Liver (tissue), 3 donors: ENCODE data around the gene CDC42EP3.

ENCODE experiments used
- ATF3 ChIP-seq: IDR thresholded peaks from 2 replicates; pipeline ENCODE4 v1.6.1; 2016; ENCODE audit warnings: antibody characterized with exemption
- CTCF ChIP-seq: fragments of 150-350 bp; IDR thresholded peaks from 2 replicates; pipeline ENCODE4 v1.5.1; 2017; ENCODE audit warnings: improper control_type of control experiment, low read depth, low read length; ENCODE audit not compliant: missing input control
- EGR1 ChIP-seq, 2 donors: IDR thresholded peaks; 2 replicates each; pipeline ENCODE4 v1.6.1; 2016 to 2018; ENCODE audit warnings: antibody characterized with exemption in 2 of 2, low read depth in 2 of 2
- FOXA1 ChIP-seq: IDR thresholded peaks from 2 replicates; pipeline ENCODE4 v1.6.1; 2016; ENCODE audit warnings: antibody characterized with exemption
- GABPA ChIP-seq, 2 donors: IDR thresholded peaks in 1 of 2; conservative IDR thresholded peaks in 1 of 2; 2 replicates each; pipeline ENCODE4 v1.6.1; 2016; ENCODE audit warnings: antibody characterized with exemption in 2 of 2, mild to moderate bottlenecking in 1 of 2, moderate library complexity in 1 of 2
- JUND ChIP-seq, 2 donors: IDR thresholded peaks; 2 replicates each; pipeline ENCODE4 v1.6.1; 2016; ENCODE audit warnings: antibody characterized with exemption in 2 of 2
- MAX ChIP-seq: IDR thresholded peaks from 2 replicates; pipeline ENCODE4 v1.6.1; 2016; ENCODE audit warnings: antibody characterized with exemption
- NR2F2 ChIP-seq: IDR thresholded peaks from 2 replicates; pipeline ENCODE4 v1.6.1; 2016; ENCODE audit warnings: antibody characterized with exemption
- RAD21 ChIP-seq, 2 donors: IDR thresholded peaks; 2 replicates each; pipeline ENCODE4 v1.6.1; 2016; ENCODE audit warnings: antibody characterized with exemption in 2 of 2, mild to moderate bottlenecking in 2 of 2
- REST ChIP-seq: IDR thresholded peaks from 2 replicates; pipeline ENCODE4 v1.6.1; 2016; ENCODE audit warnings: antibody characterized with exemption, mild to moderate bottlenecking
- RXRA ChIP-seq, 2 donors: IDR thresholded peaks; 2 replicates each; pipeline ENCODE4 v1.6.1; 2017 to 2018; ENCODE audit warnings: antibody characterized with exemption in 2 of 2, mild to moderate bottlenecking in 1 of 2
- SP1 ChIP-seq: IDR thresholded peaks from 2 replicates; pipeline ENCODE4 v1.6.1; 2018; ENCODE audit warnings: antibody characterized with exemption, mild to moderate bottlenecking
- TAF1 ChIP-seq: conservative IDR thresholded peaks from 2 replicates; pipeline ENCODE4 v1.6.1; 2016; ENCODE audit warnings: antibody characterized with exemption, mild to moderate bottlenecking
- YY1 ChIP-seq: IDR thresholded peaks from 2 replicates; pipeline ENCODE4 v1.6.1; 2016; ENCODE audit warnings: antibody characterized with exemption, mild to moderate bottlenecking
- donor health status: healthy.
- donor health status: healthy.

GRCh38 chr2:37648331-37649011 lies 23.0 kb downstream of the CDC42EP3 start:
- TF ChIP-seq CTCF (peak; percentile 18), YY1 (no peak), NR2F2 (peak; percentile 89), REST (no peak), GABPA (IDR thresholded peaks at IDR 0.05 in 1 of 2, conservative IDR thresholded peaks at IDR 0.05 in 1 of 2) (no peak), RAD21 (IDR thresholded peaks at IDR 0.05) (peak; percentile 9 to 62), TAF1 (no peak), JUND (IDR thresholded peaks at IDR 0.05) (no peak), MAX (no peak), FOXA1 (no peak), ATF3 (no peak), EGR1 (IDR thresholded peaks at IDR 0.05; ENCODE audit: low read depth in 2 of 2) (no peak), SP1 (peak; percentile 26), RXRA (IDR thresholded peaks at IDR 0.05) (no peak)
